Trophoblast cell (in vitro differentiated cells and primary cell): ENCODE results near the gene ATP1A1.

Source experiments
- DNase-seq, 2 donors: peaks; one replicate each; pipeline ENCODE4 v3.0.0-alpha.2; 2016
- H2AFZ ChIP-seq: 2 replicates; pipeline ENCODE4 v1.6.1; 2013; ENCODE audit warnings: low read length, moderate library complexity, mild to moderate bottlenecking; ENCODE audit not compliant: insufficient read depth, poor library complexity
- H2AK5ac ChIP-seq: 2 replicates; pipeline ENCODE4 v1.6.1; 2013; ENCODE audit warnings: mild to moderate bottlenecking, low read length
- H2BK120ac ChIP-seq: 2 replicates; pipeline ENCODE4 v1.6.1; 2013; ENCODE audit warnings: low read length, mild to moderate bottlenecking, moderate library complexity; ENCODE audit not compliant: insufficient read depth, poor library complexity
- H2BK12ac ChIP-seq: 2 replicates; pipeline ENCODE4 v1.6.1; 2013; ENCODE audit warnings: mild to moderate bottlenecking, low read length, moderate library complexity
- H2BK5ac ChIP-seq: 2 replicates; pipeline ENCODE4 v1.6.1; 2013; ENCODE audit warnings: low read length, low read depth, moderate library complexity, mild to moderate bottlenecking; ENCODE audit not compliant: poor library complexity
- H3K14ac ChIP-seq: 2 replicates; pipeline ENCODE4 v1.6.1; 2013; ENCODE audit warnings: mild to moderate bottlenecking, low read length
- H3K18ac ChIP-seq: 2 replicates; pipeline ENCODE4 v1.6.1; 2013; ENCODE audit warnings: mild to moderate bottlenecking, low read length
- H3K23ac ChIP-seq: 2 replicates; pipeline ENCODE4 v1.6.1; 2013; ENCODE audit warnings: low read length
- H3K27ac ChIP-seq: 2 replicates; pipeline ENCODE4 v1.5.1; 2013; ENCODE audit warnings: low read depth, mild to moderate bottlenecking, inconsistent platforms, low read length, moderate library complexity
- H3K27me3 ChIP-seq: 2 replicates; pipeline ENCODE4 v1.6.1; 2013; ENCODE audit warnings: inconsistent platforms, mild to moderate bottlenecking, low read length, moderate library complexity; ENCODE audit not compliant: insufficient read depth
- H3K36me3 ChIP-seq, 2 experiments: 1 replicate in 1 of 2; 2 replicates in 1 of 2; pipeline ENCODE4 v1.6.1; 2013; ENCODE audit warnings: low read length in 2 of 2, mild to moderate bottlenecking in 2 of 2, moderate library complexity in 1 of 2; ENCODE audit not compliant: insufficient read depth in 2 of 2, control insufficient read depth in 1 of 2
- H3K4ac ChIP-seq: 2 replicates; pipeline ENCODE4 v1.6.1; 2013; ENCODE audit warnings: low read depth, mild to moderate bottlenecking, low read length, moderate library complexity
- H3K4me1 ChIP-seq, 2 experiments: 1 replicate in 1 of 2; 2 replicates in 1 of 2; pipeline ENCODE4 v1.6.1; 2013; ENCODE audit warnings: low read length in 2 of 2, mild to moderate bottlenecking in 2 of 2, moderate library complexity in 1 of 2; ENCODE audit not compliant: insufficient read depth in 2 of 2, control insufficient read depth in 1 of 2
- H3K4me2 ChIP-seq: 2 replicates; pipeline ENCODE4 v1.6.1; 2013; ENCODE audit warnings: inconsistent platforms, mild to moderate bottlenecking, low read length, moderate library complexity
- H3K4me3 ChIP-seq: 2 replicates; pipeline ENCODE4 v1.5.1; 2013; ENCODE audit warnings: mild to moderate bottlenecking, low read depth, low read length, inconsistent platforms
- H3K79me1 ChIP-seq: one replicate; pipeline ENCODE4 v1.6.1; 2013; ENCODE audit warnings: low read length
- H3K79me2 ChIP-seq: 2 replicates; pipeline ENCODE4 v1.6.1; 2013; ENCODE audit warnings: low read length, mild to moderate bottlenecking; ENCODE audit not compliant: control insufficient read depth, insufficient read depth, poor library complexity
- H3K9ac ChIP-seq: 2 replicates; pipeline ENCODE4 v1.6.1; 2013; ENCODE audit warnings: mild to moderate bottlenecking, low read length
- H3K9me3 ChIP-seq: 2 replicates; pipeline ENCODE4 v1.6.1; 2013; ENCODE audit warnings: low read depth, mild to moderate bottlenecking, control low read depth, inconsistent platforms, low read length; ENCODE audit not compliant: insufficient read depth
- H4K12ac ChIP-seq: 2 replicates; pipeline ENCODE4 v1.6.1; 2013; ENCODE audit warnings: low read depth, mild to moderate bottlenecking, low read length, moderate library complexity
- H4K8ac ChIP-seq: 2 replicates; pipeline ENCODE4 v1.6.1; 2013; ENCODE audit warnings: low read depth, mild to moderate bottlenecking, low read length, moderate library complexity
- H4K91ac ChIP-seq: one replicate; pipeline ENCODE4 v1.6.1; 2013; ENCODE audit warnings: low read depth, mild to moderate bottlenecking, low read length, moderate library complexity
- WGBS: extraction: QIAGEN DNeasy Blood & Tissue Kit; methylation state at CpG from one replicate; pipeline ENCODE4 v1.1.7; 2013; ENCODE audit warnings: missing lambda C conversion rate; ENCODE audit not compliant: insufficient read length, insufficient coverage; ENCODE audit errors: extremely low coverage; 5-methylcytosine and 5-hydroxymethylcytosine counted together

Gene ATP1A1

GRCh38 chr1:116365353-116365780 lies 7.7 kb upstream of the ATP1A1 start:
- H4K12ac ChIP-seq, result no peak overlapping the region
- no peak overlapping the region for H2BK120ac ChIP-seq
- H3K18ac ChIP-seq, result no peak overlapping the region
- peaks cover 1% of the 10 kb centered on the region for H3K9me3 ChIP-seq
- no peak overlapping the region for H4K91ac ChIP-seq
- no peaks in the 10 kb centered on the region for H3K79me1 ChIP-seq
- H3K23ac ChIP-seq, result no peak overlapping the region
- H4K8ac ChIP-seq, result no peak overlapping the region
- H3K4me2 ChIP-seq, result no peak overlapping the region
- H3K79me2 ChIP-seq, result no peaks in the 10 kb centered on the region
- no peak overlapping the region for H2BK5ac ChIP-seq
- H3K4me3 ChIP-seq, result no peak overlapping the region
- peaks cover 0 to 3% of the 10 kb centered on the region in 2 experiments for H3K4me1 ChIP-seq
- H3K36me3 ChIP-seq, result no peaks in the 10 kb centered on the region
- WGBS, result no CpG with 5 or more reads among the region's 5 CpGs
- H3K14ac ChIP-seq, result no peak overlapping the region
- H2AFZ ChIP-seq, result no peak overlapping the region
- no peak overlapping the region for H3K9ac ChIP-seq
- no peak overlapping the region for H2BK12ac ChIP-seq
- no peak for DNase-seq
- H3K27me3 ChIP-seq, result no peaks in the 10 kb centered on the region
- H3K4ac ChIP-seq, result no peak overlapping the region
- no peak overlapping the region for H3K27ac ChIP-seq
- H2AK5ac ChIP-seq, result no peak overlapping the region

GRCh38 chr1:116365857-116366256 lies 7.2 kb upstream of the ATP1A1 start:
- Histone ChIP-seq H3K9ac (no peak overlapping the region), H3K27ac (no peak overlapping the region), H3K79me2 (no peaks in the 10 kb centered on the region), H2AFZ (no peak overlapping the region), H3K23ac (no peak overlapping the region), H3K18ac (no peak overlapping the region), H3K4me3 (no peak overlapping the region), H3K4me1 (peaks cover 0 to 3% of the 10 kb centered on the region in 2 experiments), H3K4ac (no peak overlapping the region), H2BK5ac (no peak overlapping the region), H4K12ac (no peak overlapping the region), H4K91ac (no peak overlapping the region), H3K27me3 (no peaks in the 10 kb centered on the region), H2BK120ac (no peak overlapping the region), H3K36me3 (no peaks in the 10 kb centered on the region), H3K79me1 (no peaks in the 10 kb centered on the region), H2BK12ac (no peak overlapping the region), H4K8ac (no peak overlapping the region), H3K14ac (no peak overlapping the region), H3K4me2 (no peak overlapping the region), H2AK5ac (no peak overlapping the region), H3K9me3 (peaks cover 1% of the 10 kb centered on the region)
- no peak for DNase-seq
- no CpG with 5 or more reads among the region's 5 CpGs for WGBS

GRCh38 chr1:116367256-116367945 lies 5.6 kb upstream of the ATP1A1 start:
- Histone ChIP-seq H3K9me3 (no peaks in the 10 kb centered on the region), H3K18ac (no peak overlapping the region), H4K8ac (no peak overlapping the region), H3K4me1 (peaks cover 3 to 5% of the 10 kb centered on the region in 2 experiments), H3K9ac (no peak overlapping the region), H3K14ac (no peak overlapping the region), H2AK5ac (no peak overlapping the region), H3K4ac (no peak overlapping the region), H3K4me2 (no peak overlapping the region), H3K27me3 (no peaks in the 10 kb centered on the region), H3K23ac (no peak overlapping the region), H2BK5ac (no peak overlapping the region), H3K27ac (no peak overlapping the region), H2AFZ (no peak overlapping the region), H3K79me1 (peaks cover under 1% of the 10 kb centered on the region), H2BK12ac (no peak overlapping the region), H4K12ac (no peak overlapping the region), H2BK120ac (no peak overlapping the region), H3K79me2 (no peaks in the 10 kb centered on the region), H4K91ac (no peak overlapping the region), H3K4me3 (no peak overlapping the region), H3K36me3 (no peaks in the 10 kb centered on the region)
- no CpG with 5 or more reads among the region's 3 CpGs for WGBS
- DNase-seq, result no peak

GRCh38 chr1:116368241-116368640 lies 4.8 kb upstream of the ATP1A1 start:
- Histone ChIP-seq H4K12ac (no peak overlapping the region), H2BK12ac (no peak overlapping the region), H3K14ac (no peak overlapping the region), H3K4me1 (peaks cover 3 to 5% of the 10 kb centered on the region in 2 experiments), H3K18ac (no peak overlapping the region), H3K36me3 (no peaks in the 10 kb centered on the region), H3K4ac (no peak overlapping the region), H3K9ac (no peak overlapping the region), H2BK120ac (no peak overlapping the region), H3K27me3 (no peaks in the 10 kb centered on the region), H2BK5ac (no peak overlapping the region), H3K79me2 (peaks cover 3% of the 10 kb centered on the region), H3K79me1 (peaks cover 6% of the 10 kb centered on the region), H3K23ac (no peak overlapping the region), H2AK5ac (no peak overlapping the region), H3K9me3 (no peaks in the 10 kb centered on the region), H3K4me2 (no peak overlapping the region), H3K27ac (no peak overlapping the region), H3K4me3 (no peak overlapping the region), H4K8ac (no peak overlapping the region), H2AFZ (no peak overlapping the region), H4K91ac (no peak overlapping the region)
- DNase-seq, result no peak
- no CpG with 5 or more reads among the region's 2 CpGs for WGBS
